ENCODE data around the gene ZNHIT6.

- TF ChIP-seq CTCF (IDR thresholded peaks at IDR 0.05; ENCODE audit: insufficient read depth, low read length, poor library complexity, severe bottlenecking), result no peak
- no peak for TF ChIP-seq EZH2phosphoT487 (conservative IDR thresholded peaks at IDR 0.05; ENCODE audit: low read length)
Measured at GRCh38 chr1:85612704-85613361, 95.4 kb downstream of the ZNHIT6 start.
